Hepatocyte (in vitro differentiated cells): Measurements from ENCODE around the gene FHOD3.

Experiments used
- EZH2 ChIP-seq: fragments of 200-600 bp; sonication (generic); IDR thresholded peaks from 2 replicates; pipeline ENCODE4 v1.6.1; 2016; ENCODE audit warnings: antibody characterized with exemption, mild to moderate bottlenecking, borderline replicate concordance
- TF ChIP-seq, protein P1 (sequence below): fragments of 200-600 bp; sonication (generic); IDR thresholded peaks from 2 replicates; pipeline ENCODE4 v1.5.1; 2016; ENCODE audit warnings: antibody characterized with exemption, mild to moderate bottlenecking; ENCODE audit not compliant: poor library complexity

DNA sequence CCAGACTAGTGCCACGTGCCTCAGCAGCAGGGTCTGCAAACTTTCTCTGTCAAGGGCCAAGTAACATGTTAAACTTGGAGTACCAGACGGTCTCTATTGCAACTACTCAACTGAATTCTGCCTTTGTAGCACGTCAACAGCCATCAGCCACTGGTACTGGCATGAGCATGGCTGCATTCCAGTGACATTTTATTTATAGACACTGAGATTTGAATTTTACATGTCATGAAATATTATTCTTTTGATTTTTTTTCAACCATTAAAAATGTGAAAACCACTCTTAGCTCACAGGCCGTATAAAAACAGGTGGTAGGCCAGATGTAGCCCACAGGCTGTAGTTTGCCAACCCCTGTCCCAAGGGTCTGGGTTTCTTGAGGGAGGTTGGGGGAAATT, 331.6 kb downstream of the FHOD3 start:
- TF ChIP-seq, protein P1, sequence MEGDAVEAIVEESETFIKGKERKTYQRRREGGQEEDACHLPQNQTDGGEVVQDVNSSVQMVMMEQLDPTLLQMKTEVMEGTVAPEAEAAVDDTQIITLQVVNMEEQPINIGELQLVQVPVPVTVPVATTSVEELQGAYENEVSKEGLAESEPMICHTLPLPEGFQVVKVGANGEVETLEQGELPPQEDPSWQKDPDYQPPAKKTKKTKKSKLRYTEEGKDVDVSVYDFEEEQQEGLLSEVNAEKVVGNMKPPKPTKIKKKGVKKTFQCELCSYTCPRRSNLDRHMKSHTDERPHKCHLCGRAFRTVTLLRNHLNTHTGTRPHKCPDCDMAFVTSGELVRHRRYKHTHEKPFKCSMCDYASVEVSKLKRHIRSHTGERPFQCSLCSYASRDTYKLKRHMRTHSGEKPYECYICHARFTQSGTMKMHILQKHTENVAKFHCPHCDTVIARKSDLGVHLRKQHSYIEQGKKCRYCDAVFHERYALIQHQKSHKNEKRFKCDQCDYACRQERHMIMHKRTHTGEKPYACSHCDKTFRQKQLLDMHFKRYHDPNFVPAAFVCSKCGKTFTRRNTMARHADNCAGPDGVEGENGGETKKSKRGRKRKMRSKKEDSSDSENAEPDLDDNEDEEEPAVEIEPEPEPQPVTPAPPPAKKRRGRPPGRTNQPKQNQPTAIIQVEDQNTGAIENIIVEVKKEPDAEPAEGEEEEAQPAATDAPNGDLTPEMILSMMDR, result no peak
- no peak for TF ChIP-seq EZH2
